ENCODE results near the gene DMC1.

DNA sequence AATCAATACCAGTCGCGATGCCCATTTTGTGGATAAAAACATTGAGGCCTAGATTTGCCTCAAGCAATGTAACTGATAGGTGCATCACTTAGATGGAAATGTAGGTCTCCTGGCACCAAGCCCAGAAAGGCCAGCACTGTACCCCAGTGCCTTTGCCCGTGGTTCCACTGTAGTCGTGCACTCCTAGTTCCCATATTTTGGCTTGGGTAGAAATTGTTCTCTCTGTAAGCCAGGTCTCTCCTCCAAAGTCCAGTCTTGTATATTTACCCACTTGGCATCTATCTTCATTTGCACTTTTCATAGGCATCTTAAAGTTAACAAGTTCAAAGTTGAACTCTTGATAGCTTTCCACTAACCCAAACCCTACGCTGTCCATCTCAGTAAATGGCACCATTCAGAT, 41.6 kb upstream of the DMC1 start:
- TF ChIP-seq POLR2A (IDR thresholded peaks at IDR 0.05): no peak
- TF ChIP-seq CTCF (IDR thresholded peaks at IDR 0.05): no peak
- TF ChIP-seq EP300 (IDR thresholded peaks at IDR 0.05): no peak

Measured in tibial nerve (tissue), 4 donors.